ENCODE results near the gene DOCK4.

DNA sequence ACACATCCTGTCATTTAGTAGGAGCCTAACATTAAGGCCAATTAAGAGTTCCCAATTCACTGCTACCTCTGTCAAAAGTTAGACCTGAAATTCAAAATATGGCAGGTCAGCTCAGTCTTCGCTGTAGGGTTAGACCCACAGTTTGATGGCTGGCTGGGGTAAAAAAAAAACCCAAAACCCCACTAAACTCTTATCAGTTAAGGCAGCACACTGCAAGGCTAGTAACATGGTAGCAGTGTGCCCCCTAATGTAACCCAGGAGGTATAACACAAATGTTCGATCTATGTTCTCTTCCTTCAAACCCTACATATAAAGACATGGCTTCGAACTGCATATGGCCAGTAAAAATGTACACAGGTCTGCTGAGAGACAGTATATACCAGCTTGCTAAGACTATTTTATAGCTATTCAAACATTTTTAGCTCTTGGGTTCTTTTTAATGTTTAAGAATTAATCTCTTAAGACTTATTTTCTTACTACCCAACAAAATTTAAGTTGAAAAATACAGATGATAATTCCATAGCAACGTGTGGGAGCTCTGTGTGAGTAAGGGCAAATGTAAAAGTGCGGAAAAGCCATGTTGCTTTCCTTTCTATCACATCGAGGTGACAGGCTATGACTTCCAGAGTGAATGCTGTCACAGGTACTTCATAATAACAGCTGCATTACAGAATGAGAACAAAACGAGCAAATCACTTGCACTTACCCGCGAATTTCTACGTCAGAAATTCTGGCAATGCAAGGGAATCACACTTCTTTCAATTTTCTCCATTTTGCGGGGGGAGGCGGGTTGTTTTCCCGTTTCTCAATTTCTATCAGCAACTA, 475.5 kb downstream of the DOCK4 start:
- no peak for TF ChIP-seq POLR2A (IDR thresholded peaks at IDR 0.05; ENCODE audit: control extremely low read depth in 1 of 2, low read depth in 2 of 2, low read length in 2 of 2)
- TF ChIP-seq SP1 (IDR thresholded peaks at IDR 0.05; ENCODE audit: low read depth, low read length), result no peak
- TF ChIP-seq EP300 (IDR thresholded peaks at IDR 0.05; ENCODE audit: borderline replicate concordance in 1 of 2, low read depth in 2 of 2, low read length in 2 of 2), result no peak
- no peak for TF ChIP-seq JUN (IDR thresholded peaks at IDR 0.05; ENCODE audit: low read depth, low read length)
- TF ChIP-seq CTCF (IDR thresholded peaks at IDR 0.05; ENCODE audit: control extremely low read depth in 1 of 3, insufficient read depth in 1 of 3, low read depth in 1 of 3, low read length in 3 of 3), result peak in 2 of 3 experiments; percentile 68 to 73; a peak in 3 of 4 replicates
- TF ChIP-seq POLR2AphosphoS5 (IDR thresholded peaks at IDR 0.05; ENCODE audit: low read depth, low read length), result no peak
- TF ChIP-seq EZH2 (IDR thresholded peaks at IDR 0.05; ENCODE audit: low read depth, low read length, severe bottlenecking), result no peak
- no peak for TF ChIP-seq RFX5 (IDR thresholded peaks at IDR 0.05; ENCODE audit: borderline replicate concordance, low read depth, low read length)
- no peak for TF ChIP-seq PHF8 (conservative IDR thresholded peaks at IDR 0.05; ENCODE audit: low read depth, low read length)
- TF ChIP-seq KDM4A (IDR thresholded peaks at IDR 0.05; ENCODE audit: low read depth, low read length, severe bottlenecking), result no peak
- TF ChIP-seq TEAD4 (IDR thresholded peaks at IDR 0.05; ENCODE audit: low read depth, low read length), result no peak

Measured in H1 (cell line).